GM12874 (cell line): ENCODE measurements around the gene CCR5.

Experiments
- CTCF ChIP-seq: IDR thresholded peaks from 2 replicates; pipeline ENCODE4 v1.5.1; 2011; ENCODE audit warnings: low read depth, mild to moderate bottlenecking, control low read depth, low read length, moderate library complexity; ENCODE audit not compliant: insufficient read depth

Gene CCR5

DNA sequence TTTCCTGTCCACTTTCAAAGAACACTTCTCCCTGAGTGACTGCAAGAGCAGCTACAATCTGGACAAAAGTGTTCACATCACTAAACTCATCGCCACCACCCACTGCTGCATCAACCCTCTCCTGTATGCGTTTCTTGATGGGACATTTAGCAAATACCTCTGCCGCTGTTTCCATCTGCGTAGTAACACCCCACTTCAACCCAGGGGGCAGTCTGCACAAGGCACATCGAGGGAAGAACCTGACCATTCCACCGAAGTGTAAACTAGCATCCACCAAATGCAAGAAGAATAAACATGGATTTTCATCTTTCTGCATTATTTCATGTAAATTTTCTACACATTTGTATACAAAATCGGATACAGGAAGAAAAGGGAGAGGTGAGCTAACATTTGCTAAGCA is 38.1 kb downstream of the CCR5 start:
- TF ChIP-seq CTCF, result no peak

- TF ChIP-seq CTCF, result no peak
Observed at GRCh38 chr3:46409739-46410489, 39.2 kb downstream of the CCR5 start.

- no peak for TF ChIP-seq CTCF
Observed at GRCh38 chr3:46410669-46411068, 39.9 kb downstream of the CCR5 start.

DNA sequence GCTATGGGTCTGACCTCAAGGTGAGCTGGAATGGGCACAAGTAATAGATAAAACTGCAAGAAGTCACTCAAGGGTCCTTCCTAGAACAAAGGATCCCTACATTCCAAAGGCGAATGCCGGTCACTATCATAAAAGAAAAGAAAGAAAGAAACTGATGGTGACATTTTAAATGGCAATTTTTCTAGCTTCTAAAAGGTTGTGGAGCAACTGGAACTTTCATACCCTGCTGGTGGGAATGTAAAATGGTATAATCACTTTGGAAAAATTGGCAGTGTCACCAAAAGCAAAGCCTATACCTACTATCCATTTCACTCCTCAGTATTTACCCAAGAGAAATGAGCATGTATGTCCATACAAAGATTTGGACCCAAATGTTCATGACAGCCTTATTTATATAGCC is 40.5 kb downstream of the CCR5 start:
- no peak for TF ChIP-seq CTCF

GRCh38 chr3:46412786-46413298 is 42.1 kb downstream of the CCR5 start:
- TF ChIP-seq CTCF, result no peak

DNA sequence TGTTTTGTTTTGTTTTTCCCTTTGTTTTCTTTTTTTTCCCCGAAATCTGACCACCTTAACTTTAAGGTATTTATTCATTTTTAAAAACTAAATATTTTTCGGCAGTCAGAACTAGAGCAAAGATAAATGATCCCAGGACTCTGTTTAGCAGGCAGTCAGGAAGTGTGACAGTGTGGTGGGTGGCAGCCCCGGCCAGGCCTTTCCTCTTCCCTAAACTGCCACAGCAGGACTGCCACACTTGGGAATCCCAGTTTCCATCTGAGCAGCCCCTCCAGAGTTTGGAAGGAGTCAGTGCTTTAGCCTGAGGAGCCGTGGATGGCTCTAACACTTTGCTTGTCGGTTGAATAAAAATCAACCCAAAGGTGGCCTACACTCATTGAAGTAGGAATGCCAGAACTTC is 43.2 kb downstream of the CCR5 start:
- no peak for TF ChIP-seq CTCF

DNA sequence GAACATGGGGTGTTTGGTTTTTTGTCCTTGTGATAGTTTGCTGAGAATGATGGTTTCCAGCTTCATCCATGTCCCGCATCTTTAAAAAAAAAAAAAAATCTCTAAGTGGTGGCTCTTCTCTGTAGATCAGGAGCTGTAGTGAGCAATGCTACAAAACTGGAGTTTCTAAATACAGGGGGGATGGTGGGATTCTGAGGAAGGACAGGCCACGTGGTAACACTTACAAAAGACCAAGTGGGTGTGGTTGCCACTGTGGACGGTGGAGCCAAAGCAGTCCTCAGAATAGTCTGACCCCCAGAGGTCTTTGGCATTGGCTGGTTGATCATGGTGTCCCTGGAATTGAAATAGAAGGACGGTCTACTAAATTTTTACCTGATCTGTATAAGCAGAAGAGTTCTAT is 44.0 kb downstream of the CCR5 start:
- no peak for TF ChIP-seq CTCF
